Measurements from ENCODE around the gene NUDT1. TPM values are rescaled to one million over a fixed set of nuclear protein-coding genes. Genes with fewer than 3 reads are reported as not detected.

NUDT1 gene
- total RNA-seq, 4 donors from 2014 or later, result 12.9 to 37.6 (median 26.6) TPM

- no peaks in the 10 kb centered on the region for H3K9me3 ChIP-seq
- H3K27me3 ChIP-seq, result no peaks in the 10 kb centered on the region
- peaks cover 0 to 60% (median 0%) of the 10 kb centered on the region in 3 donors for H3K36me3 ChIP-seq
- H3K27ac ChIP-seq, result no peak overlapping the region
- no peak overlapping the region for H3K4me3 ChIP-seq
- no peak for TF ChIP-seq POLR2A (IDR thresholded peaks at IDR 0.05)
- no peak for TF ChIP-seq EP300 (IDR thresholded peaks at IDR 0.05)
- DNase-seq (ENCODE audit: low spot score in 2 of 2), result no peak
- 83 to 89% methylated on average over 14 of the region's 14 CpGs for WGBS, 2 donors
- peaks cover 0 to 9% (median 0%) of the 10 kb centered on the region in 4 donors for H3K4me1 ChIP-seq
Measured at GRCh38 chr7:2202361-2202761, 39.7 kb upstream of the NUDT1 start.

DNA sequence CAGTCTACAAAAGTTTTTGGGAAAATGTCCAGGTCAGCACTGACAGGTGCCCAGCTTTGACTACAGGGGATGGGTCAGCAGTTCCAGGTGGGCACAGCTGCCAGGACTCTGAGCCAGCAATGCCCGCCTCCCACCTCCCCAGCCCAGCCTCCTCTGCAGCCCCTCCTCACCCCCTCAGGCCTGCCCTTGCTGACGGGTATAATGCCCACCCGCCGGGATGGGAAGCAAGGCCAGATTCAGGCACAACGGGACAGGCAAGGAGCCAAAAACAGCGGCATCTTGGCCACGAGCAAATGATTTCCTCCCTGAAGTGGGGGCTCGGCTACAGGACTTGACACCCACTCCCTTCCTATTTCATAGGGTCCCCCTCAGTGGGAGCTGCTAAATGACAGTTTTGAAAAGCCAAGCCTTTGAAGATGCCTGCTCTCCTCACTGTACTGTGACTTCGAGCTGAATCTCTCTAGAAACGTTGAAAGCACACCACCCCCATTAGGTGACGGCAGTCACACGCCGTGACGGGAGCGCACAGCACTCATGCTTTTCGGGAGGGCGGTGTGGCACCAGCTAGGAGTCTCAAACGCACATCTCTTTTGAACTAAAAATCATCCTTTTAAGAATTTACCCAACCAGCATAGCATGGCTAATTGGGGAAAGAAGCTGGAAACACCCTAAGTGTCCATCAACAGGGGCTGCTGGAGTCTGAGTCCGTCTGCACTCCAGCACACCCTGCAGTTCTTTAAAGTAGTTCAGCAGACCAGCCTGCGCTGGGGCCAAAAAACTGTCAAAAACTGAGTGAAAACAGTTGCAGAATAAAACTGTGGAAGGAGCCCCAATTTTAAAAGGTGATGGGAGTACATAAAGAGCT is 38.9 kb upstream of the NUDT1 start:
- no peaks in the 10 kb centered on the region for H3K27me3 ChIP-seq
- WGBS, 2 donors, result 76 to 79% methylated on average over 19 to 20 of the region's 20 CpGs
- no peaks in the 10 kb centered on the region for H3K9me3 ChIP-seq
- no peak overlapping the region for H3K4me3 ChIP-seq
- DNase-seq (ENCODE audit: low spot score in 2 of 2), result no peak
- no peak overlapping the region for H3K27ac ChIP-seq
- no peak for TF ChIP-seq EP300 (IDR thresholded peaks at IDR 0.05)
- no peak for TF ChIP-seq POLR2A (IDR thresholded peaks at IDR 0.05)
- TF ChIP-seq, protein P1, sequence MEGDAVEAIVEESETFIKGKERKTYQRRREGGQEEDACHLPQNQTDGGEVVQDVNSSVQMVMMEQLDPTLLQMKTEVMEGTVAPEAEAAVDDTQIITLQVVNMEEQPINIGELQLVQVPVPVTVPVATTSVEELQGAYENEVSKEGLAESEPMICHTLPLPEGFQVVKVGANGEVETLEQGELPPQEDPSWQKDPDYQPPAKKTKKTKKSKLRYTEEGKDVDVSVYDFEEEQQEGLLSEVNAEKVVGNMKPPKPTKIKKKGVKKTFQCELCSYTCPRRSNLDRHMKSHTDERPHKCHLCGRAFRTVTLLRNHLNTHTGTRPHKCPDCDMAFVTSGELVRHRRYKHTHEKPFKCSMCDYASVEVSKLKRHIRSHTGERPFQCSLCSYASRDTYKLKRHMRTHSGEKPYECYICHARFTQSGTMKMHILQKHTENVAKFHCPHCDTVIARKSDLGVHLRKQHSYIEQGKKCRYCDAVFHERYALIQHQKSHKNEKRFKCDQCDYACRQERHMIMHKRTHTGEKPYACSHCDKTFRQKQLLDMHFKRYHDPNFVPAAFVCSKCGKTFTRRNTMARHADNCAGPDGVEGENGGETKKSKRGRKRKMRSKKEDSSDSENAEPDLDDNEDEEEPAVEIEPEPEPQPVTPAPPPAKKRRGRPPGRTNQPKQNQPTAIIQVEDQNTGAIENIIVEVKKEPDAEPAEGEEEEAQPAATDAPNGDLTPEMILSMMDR (IDR thresholded peaks at IDR 0.05), result no peak
- peaks cover 0 to 61% (median 0%) of the 10 kb centered on the region in 3 donors for H3K36me3 ChIP-seq
- peaks cover 0 to 9% (median 0%) of the 10 kb centered on the region in 4 donors for H3K4me1 ChIP-seq

- Histone ChIP-seq H3K27ac (no peak overlapping the region), H3K27me3 (no peaks in the 10 kb centered on the region), H3K36me3 (peaks cover 0 to 61% (median 0%) of the 10 kb centered on the region in 3 donors), H3K4me1 (peaks cover 0 to 9% (median 0%) of the 10 kb centered on the region in 4 donors), H3K4me3 (no peak overlapping the region), H3K9me3 (no peaks in the 10 kb centered on the region)
- 59 to 63% methylated on average over 13 of the region's 13 CpGs for WGBS, 2 donors
- TF ChIP-seq, protein P1 (IDR thresholded peaks at IDR 0.05), result no peak
- TF ChIP-seq EP300 (IDR thresholded peaks at IDR 0.05) (no peak), POLR2A (IDR thresholded peaks at IDR 0.05) (no peak)
- no peak for DNase-seq (ENCODE audit: low spot score in 2 of 2)
Measured at GRCh38 chr7:2203766-2204300, 38.2 kb upstream of the NUDT1 start.

DNA sequence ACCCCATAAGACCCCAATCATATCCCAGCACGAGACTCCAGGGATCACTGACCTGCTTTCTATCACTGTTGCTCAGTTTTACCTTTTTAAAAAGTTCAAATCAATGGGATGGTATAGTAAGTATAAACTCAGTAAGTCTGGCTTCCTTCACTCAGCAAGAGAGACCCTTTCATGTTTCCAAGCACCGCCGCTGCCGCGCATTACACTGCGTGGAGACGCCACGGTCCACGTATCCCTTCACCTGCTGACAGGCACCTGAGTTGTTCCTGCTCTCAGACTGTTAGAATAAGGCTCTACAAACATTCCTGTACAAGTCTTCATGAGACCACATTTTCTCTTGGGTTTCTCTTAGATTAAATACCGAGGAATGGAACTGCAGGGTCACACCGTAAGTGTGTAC is 37.6 kb upstream of the NUDT1 start:
- 94% methylated on average over 11 of the region's 11 CpGs for WGBS, 2 donors
- H3K27ac ChIP-seq, result no peak overlapping the region
- no peak for DNase-seq (ENCODE audit: low spot score in 2 of 2)

DNA sequence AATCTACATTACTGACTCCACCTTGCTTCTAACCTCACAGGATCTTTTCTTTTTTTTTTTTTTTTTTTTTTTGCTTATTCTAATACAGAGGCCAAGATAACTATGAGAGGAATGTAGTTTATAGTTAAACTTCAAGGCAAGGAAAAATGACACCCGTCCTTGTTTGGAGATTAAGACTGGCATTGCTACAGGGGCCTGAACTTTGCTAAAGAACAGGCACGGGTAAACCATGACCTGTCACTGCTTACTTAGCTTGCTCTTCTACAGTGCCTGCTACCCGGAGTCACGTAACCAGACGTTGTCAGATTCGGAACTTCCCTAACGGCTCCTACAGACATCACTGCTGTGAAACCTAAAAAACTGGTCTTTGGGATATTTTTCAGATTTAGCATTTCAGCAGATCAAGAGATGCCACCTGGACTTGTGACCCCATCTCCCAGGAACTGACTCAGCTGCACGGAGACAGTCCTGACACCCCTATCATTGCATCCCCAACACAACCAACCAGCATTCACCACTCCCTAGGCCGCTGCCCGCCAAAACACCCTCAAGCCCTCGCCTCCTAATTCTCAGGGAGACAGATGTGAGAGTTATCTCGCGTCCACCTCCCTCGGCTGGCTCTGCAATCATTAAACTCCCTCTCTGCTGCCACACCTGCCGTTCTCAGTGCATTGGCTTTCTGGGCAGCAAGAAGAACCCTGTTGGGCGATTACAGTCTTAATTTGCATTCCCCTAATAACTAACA is 36.8 kb upstream of the NUDT1 start:
- Histone ChIP-seq H3K36me3 (peaks cover 0 to 52% (median 0%) of the 10 kb centered on the region in 3 donors), H3K27me3 (no peaks in the 10 kb centered on the region), H3K4me3 (no peak overlapping the region), H3K9me3 (no peaks in the 10 kb centered on the region), H3K27ac (no peak overlapping the region), H3K4me1 (peaks cover 0 to 18% (median 0%) of the 10 kb centered on the region in 4 donors)
- 78 to 88% methylated on average over 16 of the region's 16 CpGs for WGBS, 2 donors
- DNase-seq (ENCODE audit: low spot score in 2 of 2), result no peak
- TF ChIP-seq EP300 (IDR thresholded peaks at IDR 0.05) (no peak), POLR2A (IDR thresholded peaks at IDR 0.05) (no peak)
- TF ChIP-seq, protein P1 (IDR thresholded peaks at IDR 0.05), result no peak

More for the DNA sequence above, 37.6 kb upstream of the NUDT1 start:
- peaks cover 0 to 58% (median 0%) of the 10 kb centered on the region in 3 donors for H3K36me3 ChIP-seq
- H3K9me3 ChIP-seq, result no peaks in the 10 kb centered on the region
- H3K27me3 ChIP-seq, result no peaks in the 10 kb centered on the region
- no peak overlapping the region for H3K4me3 ChIP-seq
- TF ChIP-seq POLR2A (IDR thresholded peaks at IDR 0.05) (no peak), EP300 (IDR thresholded peaks at IDR 0.05) (no peak)
- TF ChIP-seq, protein P1 (IDR thresholded peaks at IDR 0.05), result no peak
- peaks cover 0 to 12% (median 0%) of the 10 kb centered on the region in 4 donors for H3K4me1 ChIP-seq
